GM15510 (cell line): ENCODE data around the gene DDX3X.

ENCODE experiments used
- POLR2A ChIP-seq: IDR thresholded peaks from 3 replicates; pipeline ENCODE4 v1.6.1; 2011; ENCODE audit warnings: borderline replicate concordance; ENCODE audit not compliant: insufficient read length; ENCODE audit errors: extremely low read depth

DDX3X gene

GRCh38 chrX:41322821-41323603 lies 10.9 kb upstream of the DDX3X start:
- no peak for TF ChIP-seq POLR2A

- TF ChIP-seq POLR2A = no peak
Observed at GRCh38 chrX:41326431-41326830, 7.5 kb upstream of the DDX3X start.

- no peak for TF ChIP-seq POLR2A
Observed at GRCh38 chrX:41327341-41327740, 6.6 kb upstream of the DDX3X start.

GRCh38 chrX:41329101-41329500 lies 4.9 kb upstream of the DDX3X start:
- no peak for TF ChIP-seq POLR2A

- TF ChIP-seq POLR2A = no peak
Observed at GRCh38 chrX:41332005-41332404, 2.0 kb upstream of the DDX3X start.

GRCh38 chrX:41332408-41333002 lies 1.5 kb upstream of the DDX3X start:
- no peak for TF ChIP-seq POLR2A

GRCh38 chrX:41333003-41333743 lies 789 bp upstream of the DDX3X start:
- TF ChIP-seq POLR2A = peak; percentile 72

GRCh38 chrX:41334363-41335197 lies 618 bp downstream of the DDX3X start:
- TF ChIP-seq POLR2A = peak; percentile 0

GRCh38 chrX:41335198-41335957 lies 1.4 kb downstream of the DDX3X start:
- TF ChIP-seq POLR2A = no peak

GRCh38 chrX:41335958-41336331 lies 2.0 kb downstream of the DDX3X start:
- no peak for TF ChIP-seq POLR2A

GRCh38 chrX:41336447-41336846 lies 2.5 kb downstream of the DDX3X start:
- no peak for TF ChIP-seq POLR2A

GRCh38 chrX:41337140-41337539 lies 3.2 kb downstream of the DDX3X start:
- TF ChIP-seq POLR2A = no peak

GRCh38 chrX:41338436-41338835 lies 4.5 kb downstream of the DDX3X start:
- no peak for TF ChIP-seq POLR2A

GRCh38 chrX:41339148-41339547 lies 5.2 kb downstream of the DDX3X start:
- TF ChIP-seq POLR2A = no peak
